ENCODE data around the gene FKBP3. TPM values are rescaled to one million over a fixed set of nuclear protein-coding genes. Genes with fewer than 3 reads are reported as not detected.

Gene FKBP3
- total and polyA plus RNA-seq, 2 of the 13 experiments (the other 11 are each of a cell fraction or from before 2014, with no cell fraction given) = 57.0 to 87.6 TPM

DNA sequence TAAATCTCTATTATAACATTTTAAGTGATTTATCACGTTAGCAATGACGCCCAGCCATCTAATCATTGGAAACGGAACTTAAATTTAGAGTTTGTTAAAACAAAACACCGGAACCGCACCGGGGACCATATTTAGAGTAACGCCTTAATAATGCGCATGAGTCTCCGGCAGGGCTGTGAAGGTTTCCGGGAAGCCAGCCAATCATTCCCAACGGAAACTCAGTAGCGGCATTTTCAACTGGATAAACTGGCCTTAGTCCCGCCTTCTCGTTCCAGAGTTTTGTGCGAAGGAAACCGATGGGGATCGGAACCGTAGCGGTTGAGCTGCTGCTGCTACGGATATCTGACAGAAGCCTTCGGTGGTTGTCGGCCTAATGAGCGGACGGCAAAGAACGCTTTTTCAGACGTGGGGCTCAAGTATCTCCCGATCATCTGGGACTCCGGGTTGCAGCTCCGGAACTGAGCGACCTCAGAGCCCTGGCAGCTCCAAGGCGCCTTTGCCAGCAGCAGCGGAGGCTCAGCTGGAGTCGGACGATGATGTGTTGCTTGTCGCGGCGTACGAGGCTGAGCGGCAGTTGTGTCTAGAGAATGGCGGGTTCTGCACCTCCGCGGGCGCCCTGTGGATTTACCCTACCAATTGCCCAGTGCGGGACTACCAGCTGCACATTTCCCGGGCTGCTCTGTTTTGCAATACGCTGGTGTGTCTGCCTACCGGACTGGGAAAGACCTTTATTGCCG, 1.5 kb upstream of the FKBP3 start, which contains the start of gene FANCM (continued):
- TF ChIP-seq, protein P1, sequence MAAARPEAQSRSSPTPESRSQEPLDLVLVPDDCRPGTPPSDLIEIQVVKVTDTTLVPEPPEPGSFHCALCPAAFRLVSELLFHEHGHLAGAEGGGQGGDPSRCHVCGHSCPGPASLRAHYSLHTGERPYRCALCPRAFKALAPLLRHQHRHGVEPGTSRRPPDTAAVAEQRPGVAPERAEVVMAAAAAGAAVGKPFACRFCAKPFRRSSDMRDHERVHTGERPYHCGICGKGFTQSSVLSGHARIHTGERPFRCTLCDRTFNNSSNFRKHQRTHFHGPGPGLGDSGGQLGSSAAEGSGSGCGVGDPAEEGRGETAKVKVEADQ (CRISPR knock-in tag; IDR thresholded peaks at IDR 0.05; ENCODE audit: borderline replicate concordance) = 0 out of 2 replicates have a peak, but pooled peaks have one; percentile 37
- TF ChIP-seq KDM2A (CRISPR knock-in tag; IDR thresholded peaks at IDR 0.05; ENCODE audit: borderline replicate concordance, low read depth) (no peak; the same call in 1 of the 2 replicates), ZFP82 (CRISPR knock-in tag; IDR thresholded peaks at IDR 0.05; ENCODE audit: borderline replicate concordance) (no peak), HCFC1 (IDR thresholded peaks at IDR 0.05; ENCODE audit: low read depth, low read length) (peak; percentile 62; the same call in 1 of the 2 replicates), NKX3-1 (CRISPR knock-in tag; IDR thresholded peaks at IDR 0.05) (peak; percentile 29; the same call in 1 of the 2 replicates), ZNF382 (CRISPR knock-in tag; IDR thresholded peaks at IDR 0.05; ENCODE audit: borderline replicate concordance) (no peak), POGZ (CRISPR knock-in tag; IDR thresholded peaks at IDR 0.05) (peak; percentile 87), NFYB (CRISPR knock-in tag; IDR thresholded peaks at IDR 0.05) (peak; percentile 96), TCF7 (IDR thresholded peaks at IDR 0.05; ENCODE audit: low read depth) (no peak), U2AF1 (optimal IDR thresholded peaks at IDR 0.05; ENCODE audit: low read depth, low read length) (no peak), ZFY (CRISPR knock-in tag; IDR thresholded peaks at IDR 0.05) (peak; percentile 46; the same call in 1 of the 2 replicates), ZNF496 (CRISPR knock-in tag; IDR thresholded peaks at IDR 0.05; ENCODE audit: insufficient replicate concordance) (no peak), ZNF230 (CRISPR knock-in tag; IDR thresholded peaks at IDR 0.05) (no peak), ZNF619 (CRISPR knock-in tag; IDR thresholded peaks at IDR 0.05) (peak; percentile 51; the same call in 1 of the 2 replicates), FOSL2 (CRISPR knock-in tag; IDR thresholded peaks at IDR 0.05) (0 out of 2 replicates have a peak, but pooled peaks have one; percentile 33), RFX3 (CRISPR knock-in tag; IDR thresholded peaks at IDR 0.05) (no peak), PHF5A (CRISPR knock-in tag; IDR thresholded peaks at IDR 0.05; ENCODE audit: low read depth, unreplicated experiment) (no peak), ZNF775 (CRISPR knock-in tag; IDR thresholded peaks at IDR 0.05; ENCODE audit: borderline replicate concordance) (no peak)
- TF ChIP-seq, protein P2, sequence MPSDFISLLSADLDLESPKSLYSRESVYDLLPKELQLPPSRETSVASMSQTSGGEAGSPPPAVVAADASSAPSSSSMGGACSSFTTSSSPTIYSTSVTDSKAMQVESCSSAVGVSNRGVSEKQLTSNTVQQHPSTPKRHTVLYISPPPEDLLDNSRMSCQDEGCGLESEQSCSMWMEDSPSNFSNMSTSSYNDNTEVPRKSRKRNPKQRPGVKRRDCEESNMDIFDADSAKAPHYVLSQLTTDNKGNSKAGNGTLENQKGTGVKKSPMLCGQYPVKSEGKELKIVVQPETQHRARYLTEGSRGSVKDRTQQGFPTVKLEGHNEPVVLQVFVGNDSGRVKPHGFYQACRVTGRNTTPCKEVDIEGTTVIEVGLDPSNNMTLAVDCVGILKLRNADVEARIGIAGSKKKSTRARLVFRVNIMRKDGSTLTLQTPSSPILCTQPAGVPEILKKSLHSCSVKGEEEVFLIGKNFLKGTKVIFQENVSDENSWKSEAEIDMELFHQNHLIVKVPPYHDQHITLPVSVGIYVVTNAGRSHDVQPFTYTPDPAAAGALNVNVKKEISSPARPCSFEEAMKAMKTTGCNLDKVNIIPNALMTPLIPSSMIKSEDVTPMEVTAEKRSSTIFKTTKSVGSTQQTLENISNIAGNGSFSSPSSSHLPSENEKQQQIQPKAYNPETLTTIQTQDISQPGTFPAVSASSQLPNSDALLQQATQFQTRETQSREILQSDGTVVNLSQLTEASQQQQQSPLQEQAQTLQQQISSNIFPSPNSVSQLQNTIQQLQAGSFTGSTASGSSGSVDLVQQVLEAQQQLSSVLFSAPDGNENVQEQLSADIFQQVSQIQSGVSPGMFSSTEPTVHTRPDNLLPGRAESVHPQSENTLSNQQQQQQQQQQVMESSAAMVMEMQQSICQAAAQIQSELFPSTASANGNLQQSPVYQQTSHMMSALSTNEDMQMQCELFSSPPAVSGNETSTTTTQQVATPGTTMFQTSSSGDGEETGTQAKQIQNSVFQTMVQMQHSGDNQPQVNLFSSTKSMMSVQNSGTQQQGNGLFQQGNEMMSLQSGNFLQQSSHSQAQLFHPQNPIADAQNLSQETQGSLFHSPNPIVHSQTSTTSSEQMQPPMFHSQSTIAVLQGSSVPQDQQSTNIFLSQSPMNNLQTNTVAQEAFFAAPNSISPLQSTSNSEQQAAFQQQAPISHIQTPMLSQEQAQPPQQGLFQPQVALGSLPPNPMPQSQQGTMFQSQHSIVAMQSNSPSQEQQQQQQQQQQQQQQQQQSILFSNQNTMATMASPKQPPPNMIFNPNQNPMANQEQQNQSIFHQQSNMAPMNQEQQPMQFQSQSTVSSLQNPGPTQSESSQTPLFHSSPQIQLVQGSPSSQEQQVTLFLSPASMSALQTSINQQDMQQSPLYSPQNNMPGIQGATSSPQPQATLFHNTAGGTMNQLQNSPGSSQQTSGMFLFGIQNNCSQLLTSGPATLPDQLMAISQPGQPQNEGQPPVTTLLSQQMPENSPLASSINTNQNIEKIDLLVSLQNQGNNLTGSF (CRISPR knock-in tag; IDR thresholded peaks at IDR 0.05) = no peak
- TF ChIP-seq, protein P3, sequence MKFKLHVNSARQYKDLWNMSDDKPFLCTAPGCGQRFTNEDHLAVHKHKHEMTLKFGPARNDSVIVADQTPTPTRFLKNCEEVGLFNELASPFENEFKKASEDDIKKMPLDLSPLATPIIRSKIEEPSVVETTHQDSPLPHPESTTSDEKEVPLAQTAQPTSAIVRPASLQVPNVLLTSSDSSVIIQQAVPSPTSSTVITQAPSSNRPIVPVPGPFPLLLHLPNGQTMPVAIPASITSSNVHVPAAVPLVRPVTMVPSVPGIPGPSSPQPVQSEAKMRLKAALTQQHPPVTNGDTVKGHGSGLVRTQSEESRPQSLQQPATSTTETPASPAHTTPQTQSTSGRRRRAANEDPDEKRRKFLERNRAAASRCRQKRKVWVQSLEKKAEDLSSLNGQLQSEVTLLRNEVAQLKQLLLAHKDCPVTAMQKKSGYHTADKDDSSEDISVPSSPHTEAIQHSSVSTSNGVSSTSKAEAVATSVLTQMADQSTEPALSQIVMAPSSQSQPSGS (CRISPR knock-in tag; IDR thresholded peaks at IDR 0.05) = no peak
